Measurements from ENCODE around the gene RPS27L. TPM values are rescaled to one million over a fixed set of nuclear protein-coding genes. Genes with fewer than 3 reads are reported as not detected.

RPS27L gene
- total and polyA plus RNA-seq, 2 of the 8 experiments (the other 6 are each of a cell fraction or from before 2014, with no cell fraction given) = 115 to 143 TPM

DNA sequence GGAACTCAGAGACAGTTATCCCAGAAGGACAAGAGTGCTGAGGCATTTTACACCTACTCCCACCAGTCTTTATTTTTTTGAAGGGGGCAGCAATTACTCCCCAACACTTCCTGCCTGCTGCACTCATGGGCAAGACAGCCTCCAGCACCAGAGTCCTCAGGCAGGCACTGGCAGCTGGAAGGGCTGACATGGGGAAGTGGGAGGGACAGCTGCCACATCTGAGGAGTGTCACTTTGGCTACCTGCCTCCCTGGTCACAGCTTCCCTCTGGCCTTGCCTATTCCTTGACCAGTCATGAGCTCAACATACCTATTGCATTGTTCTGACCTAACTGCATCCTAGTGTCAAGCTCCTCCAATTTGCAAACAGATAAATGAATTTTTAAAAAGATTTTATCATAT, 45.8 kb downstream of the RPS27L start:
- no peak overlapping the region for H2BK5ac ChIP-seq (ENCODE audit: low read depth, low read length)
- no peak overlapping the region for H4K91ac ChIP-seq (replicated peaks; ENCODE audit: insufficient read length, low read length)
- H3K4me3 ChIP-seq (ENCODE audit: extremely low read depth in 1 of 4, insufficient read depth in 2 of 4, low read depth in 3 of 4, low read length in 4 of 4) = no peak overlapping the region
- no peak overlapping the region for H3K56ac ChIP-seq (replicated peaks; ENCODE audit: insufficient read length, low read depth, low read length)
- H3K27me3 ChIP-seq (replicated peaks in 1 of 4; ENCODE audit: control insufficient read depth in 3 of 4, extremely low read depth in 1 of 4, insufficient read depth in 3 of 4, low read length in 3 of 4) = no peaks in the 10 kb centered on the region
- H3K23me2 ChIP-seq (ENCODE audit: low read depth, low read length) = no peaks in the 10 kb centered on the region
- H3K79me1 ChIP-seq (ENCODE audit: low read depth, low read length) = no peaks in the 10 kb centered on the region
- no peak overlapping the region for H2AK5ac ChIP-seq (ENCODE audit: low read depth, low read length)
- H3K9ac ChIP-seq (replicated peaks in 1 of 4; ENCODE audit: extremely low read depth in 1 of 4, low read depth in 3 of 4, low read length in 3 of 4) = no peak overlapping the region
- no peak overlapping the region for H3K4me2 ChIP-seq (ENCODE audit: insufficient read depth in 1 of 2, low read depth in 2 of 2, low read length in 2 of 2)
- no peak overlapping the region for H3K18ac ChIP-seq (ENCODE audit: extremely low read depth, low read length)
- H4K5ac ChIP-seq (ENCODE audit: insufficient read length, low read depth, low read length) = no peak overlapping the region
- no peak for FAIRE-seq
- H4K8ac ChIP-seq (ENCODE audit: extremely low read depth, insufficient read depth, low read length) = no peak overlapping the region
- H2BK15ac ChIP-seq (ENCODE audit: low read length) = no peak overlapping the region
- no peak overlapping the region for H3K4ac ChIP-seq (replicated peaks; ENCODE audit: insufficient read length, low read depth, low read length)
- no peak overlapping the region for H2AFZ ChIP-seq (ENCODE audit: low read length)
- no peaks in the 10 kb centered on the region for H3K36me3 ChIP-seq (ENCODE audit: control insufficient read depth in 2 of 4, insufficient read depth in 4 of 4, low read length in 3 of 4)
- TF ChIP-seq RNF2 (IDR thresholded peaks at IDR 0.05; ENCODE audit: borderline replicate concordance, low read depth, low read length, missing control alignments, poor library complexity, severe bottlenecking) = no peak
- TF ChIP-seq TCF12 (IDR thresholded peaks at IDR 0.05; ENCODE audit: low read depth, low read length) = no peak
- TF ChIP-seq MAFK (IDR thresholded peaks at IDR 0.05; ENCODE audit: low read depth, low read length) = no peak
- TF ChIP-seq NRF1 (IDR thresholded peaks at IDR 0.05; ENCODE audit: low read depth, low read length) = no peak
- TF ChIP-seq KDM4A (IDR thresholded peaks at IDR 0.05; ENCODE audit: low read depth, low read length, severe bottlenecking) = no peak
- no peak for TF ChIP-seq FOSL1 (IDR thresholded peaks at IDR 0.05; ENCODE audit: insufficient read depth, low read depth, low read length)
- TF ChIP-seq PHF8 (conservative IDR thresholded peaks at IDR 0.05; ENCODE audit: low read depth, low read length) = no peak
- TF ChIP-seq CHD2 (IDR thresholded peaks at IDR 0.05; ENCODE audit: low read length) = no peak
- TF ChIP-seq ASH2L (IDR thresholded peaks at IDR 0.05; ENCODE audit: low read length) = no peak
- no peak for TF ChIP-seq JUND (IDR thresholded peaks at IDR 0.05; ENCODE audit: low read length)
- no peak for TF ChIP-seq POLR2A (IDR thresholded peaks at IDR 0.05; ENCODE audit: control extremely low read depth in 1 of 2, low read depth in 2 of 2, low read length in 2 of 2)
- TF ChIP-seq JUN (IDR thresholded peaks at IDR 0.05; ENCODE audit: low read depth, low read length) = no peak
- TF ChIP-seq, protein P1, sequence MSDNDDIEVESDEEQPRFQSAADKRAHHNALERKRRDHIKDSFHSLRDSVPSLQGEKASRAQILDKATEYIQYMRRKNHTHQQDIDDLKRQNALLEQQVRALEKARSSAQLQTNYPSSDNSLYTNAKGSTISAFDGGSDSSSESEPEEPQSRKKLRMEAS (IDR thresholded peaks at IDR 0.05) = no peak
- no peak for TF ChIP-seq CBX5 (IDR thresholded peaks at IDR 0.05; ENCODE audit: low read depth, low read length)
- no peak for TF ChIP-seq GTF2F1 (IDR thresholded peaks at IDR 0.05; ENCODE audit: borderline replicate concordance, low read depth, low read length)
- no peak for TF ChIP-seq BACH1 (IDR thresholded peaks at IDR 0.05; ENCODE audit: low read length)
- TF ChIP-seq SP4 (IDR thresholded peaks at IDR 0.05; ENCODE audit: low read length) = no peak
- H3K23ac ChIP-seq (ENCODE audit: insufficient read length) = no peak overlapping the region
- no peaks in the 10 kb centered on the region for H3K79me2 ChIP-seq (ENCODE audit: control insufficient read depth in 1 of 2, insufficient read depth in 2 of 2, low read length in 2 of 2)
- ChIA-PET POLR2A (ENCODE audit: partially characterized antibody) (interaction anchor here (1.6 kb wide), 1 partner anchor 46 kb away, joined by 4 read pairs; no protein-coding TSS in a partner anchor), CTCF (ENCODE audit: partially characterized antibody) (interaction anchor here (0.8 to 1.1 kb wide), 2 partner anchors 24 to 35 kb away, joined by 3 read pairs; no protein-coding TSS in a partner anchor)
- H4K20me1 ChIP-seq (replicated peaks in 1 of 2; ENCODE audit: control insufficient read depth in 1 of 2, insufficient read depth in 2 of 2, low read length in 2 of 2) = no peaks in the 10 kb centered on the region
- no peak overlapping the region for H2BK120ac ChIP-seq (replicated peaks; ENCODE audit: low read depth, low read length)
- H3K27ac ChIP-seq (ENCODE audit: low read depth, low read length) = no peak overlapping the region
- no peak overlapping the region for H2BK20ac ChIP-seq (ENCODE audit: low read length)
- H3K9me3 ChIP-seq (ENCODE audit: insufficient read depth in 2 of 2, low read depth in 1 of 2, low read length in 1 of 2) = no peaks in the 10 kb centered on the region
- H2BK12ac ChIP-seq (ENCODE audit: low read depth, low read length) = no peak overlapping the region; the same call in 1 of the 2 replicates
- DNase-seq (ENCODE audit: low read depth in 1 of 2, low spot score in 2 of 2) = peak in 1 of 2 experiments; percentile 36
- H3K14ac ChIP-seq (ENCODE audit: insufficient read length) = no peak overlapping the region
- H3K4me1 ChIP-seq (replicated peaks in 1 of 4; ENCODE audit: control insufficient read depth in 3 of 4, insufficient read depth in 4 of 4, low read length in 3 of 4) = 0 out of 7 replicates have a peak, but pooled peaks cover 0 to 3% (median 0%) of the 10 kb centered on the region in 4 experiments

Measured in H1 (cell line).